LNCaP clone FGC (cell line): Measurements from ENCODE around the gene LDHAL6B.

Experiments
- DNase-seq: peaks from one replicate; pipeline ENCODE4 v3.0.0-alpha.2; 2011; ENCODE audit warnings: low read depth
- H3K4me3 ChIP-seq: 2 replicates; pipeline ENCODE4 v1.5.1; 2011; ENCODE audit warnings: mild to moderate bottlenecking, low read depth, low read length, control low read depth
- TF ChIP-seq, protein P1 (sequence below): IDR thresholded peaks from 2 replicates; pipeline ENCODE4 v1.5.1; 2012; ENCODE audit warnings: mild to moderate bottlenecking; ENCODE audit not compliant: control insufficient read depth, insufficient read depth; ENCODE audit errors: extremely low read depth

Gene LDHAL6B

GRCh38 chr15:59165726-59166125 lies 40.9 kb upstream of the LDHAL6B start:
- no peak overlapping the region for H3K4me3 ChIP-seq
- no peak for DNase-seq
- TF ChIP-seq, protein P1, sequence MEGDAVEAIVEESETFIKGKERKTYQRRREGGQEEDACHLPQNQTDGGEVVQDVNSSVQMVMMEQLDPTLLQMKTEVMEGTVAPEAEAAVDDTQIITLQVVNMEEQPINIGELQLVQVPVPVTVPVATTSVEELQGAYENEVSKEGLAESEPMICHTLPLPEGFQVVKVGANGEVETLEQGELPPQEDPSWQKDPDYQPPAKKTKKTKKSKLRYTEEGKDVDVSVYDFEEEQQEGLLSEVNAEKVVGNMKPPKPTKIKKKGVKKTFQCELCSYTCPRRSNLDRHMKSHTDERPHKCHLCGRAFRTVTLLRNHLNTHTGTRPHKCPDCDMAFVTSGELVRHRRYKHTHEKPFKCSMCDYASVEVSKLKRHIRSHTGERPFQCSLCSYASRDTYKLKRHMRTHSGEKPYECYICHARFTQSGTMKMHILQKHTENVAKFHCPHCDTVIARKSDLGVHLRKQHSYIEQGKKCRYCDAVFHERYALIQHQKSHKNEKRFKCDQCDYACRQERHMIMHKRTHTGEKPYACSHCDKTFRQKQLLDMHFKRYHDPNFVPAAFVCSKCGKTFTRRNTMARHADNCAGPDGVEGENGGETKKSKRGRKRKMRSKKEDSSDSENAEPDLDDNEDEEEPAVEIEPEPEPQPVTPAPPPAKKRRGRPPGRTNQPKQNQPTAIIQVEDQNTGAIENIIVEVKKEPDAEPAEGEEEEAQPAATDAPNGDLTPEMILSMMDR, result no peak

- DNase-seq, result no peak
- H3K4me3 ChIP-seq, result no peak overlapping the region
- TF ChIP-seq, protein P1, result no peak
Observed at GRCh38 chr15:59166166-59166565, 40.5 kb upstream of the LDHAL6B start.

DNA sequence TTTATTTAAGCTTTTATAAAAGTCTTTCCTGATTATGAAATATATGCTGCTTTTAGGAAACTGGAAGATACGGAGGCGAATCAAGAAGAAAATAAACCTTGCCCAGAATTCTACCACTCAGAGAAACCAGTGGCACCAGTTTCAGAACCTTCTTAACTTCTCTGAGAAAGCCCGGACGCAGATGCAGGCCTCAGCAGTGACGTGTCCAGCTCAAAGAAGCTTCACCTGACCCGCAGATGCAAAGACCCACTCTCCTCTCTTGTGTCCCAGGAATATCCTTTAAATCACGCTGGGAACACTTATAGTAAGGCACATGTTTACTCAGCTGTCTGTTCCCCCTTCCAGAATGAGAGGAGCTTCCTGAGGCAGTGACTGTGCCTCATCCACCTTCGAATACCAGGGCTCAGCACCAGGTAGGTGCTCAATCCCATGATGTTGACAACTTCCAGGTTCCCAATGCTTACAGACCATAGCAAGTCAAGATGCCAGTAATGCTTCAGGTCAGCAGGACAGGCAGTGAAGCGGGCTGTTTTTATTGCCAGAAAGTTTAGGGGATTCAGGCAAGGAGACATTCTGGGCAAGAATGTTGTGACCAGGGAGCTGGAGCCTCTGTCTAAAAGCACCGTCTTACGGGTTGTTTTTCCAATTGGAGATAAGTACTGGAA lies 39.9 kb upstream of the LDHAL6B start:
- no peak overlapping the region for H3K4me3 ChIP-seq
- TF ChIP-seq, protein P1, result no peak
- no peak for DNase-seq

DNA sequence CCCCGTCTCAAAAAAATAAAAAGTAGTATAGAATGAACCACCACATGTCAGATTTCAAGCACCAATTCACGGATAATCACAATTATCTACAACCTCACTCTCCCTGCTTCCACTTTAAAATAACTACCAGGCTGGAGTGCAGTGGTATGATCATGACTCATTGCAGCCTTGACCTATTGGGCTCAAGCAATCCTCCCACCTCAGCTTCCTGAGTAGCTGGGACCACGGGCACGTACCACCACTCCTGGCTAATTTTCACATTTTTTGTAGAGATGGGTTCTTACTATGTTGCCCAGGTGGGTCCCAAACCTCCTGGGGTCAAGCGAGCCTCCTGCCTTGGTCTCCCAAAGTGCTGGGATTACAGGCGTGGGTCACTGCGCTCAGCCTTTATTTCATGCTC lies 38.1 kb upstream of the LDHAL6B start:
- DNase-seq, result no peak
- TF ChIP-seq, protein P1, result no peak
- H3K4me3 ChIP-seq, result no peak overlapping the region

- DNase-seq, result no peak
- no peak overlapping the region for H3K4me3 ChIP-seq
- TF ChIP-seq, protein P1, result no peak
Observed at GRCh38 chr15:59169251-59169708, 37.4 kb upstream of the LDHAL6B start.

- TF ChIP-seq, protein P1, result no peak
- peak; percentile 87 for DNase-seq
- no peak overlapping the region for H3K4me3 ChIP-seq
Observed at GRCh38 chr15:59170295-59171066, 36.2 kb upstream of the LDHAL6B start.

GRCh38 chr15:59171067-59171397 lies 35.6 kb upstream of the LDHAL6B start:
- H3K4me3 ChIP-seq, result no peak overlapping the region
- DNase-seq, result no peak
- TF ChIP-seq, protein P1, result no peak
